Activated CD8-positive, alpha-beta memory T cell treated with anti-CD3 and anti-CD28 coated beads for 24 hours (primary cell): ENCODE results near the gene TUT1.
A peak's percentile ranks its signal among the peaks of the same experiment; 100 is the strongest.
"Not testable (repeated sequence)": the region's sequence is repeated elsewhere in the genome, so short reads cannot be mapped to it uniquely, and the experiment has no call there.

Experiments used
- DNase-seq: peaks from one replicate; pipeline ENCODE4 v3.0.0-alpha.2; 2020

The TUT1 gene

GRCh38 chr11:62603776-62604299 is 12.5 kb upstream of the TUT1 start:
- no peak for DNase-seq

GRCh38 chr11:62603072-62603408 is 11.7 kb upstream of the TUT1 start:
- DNase-seq, result no peak

GRCh38 chr11:62602141-62603071 is 11.1 kb upstream of the TUT1 start:
- DNase-seq, result no peak

DNA sequence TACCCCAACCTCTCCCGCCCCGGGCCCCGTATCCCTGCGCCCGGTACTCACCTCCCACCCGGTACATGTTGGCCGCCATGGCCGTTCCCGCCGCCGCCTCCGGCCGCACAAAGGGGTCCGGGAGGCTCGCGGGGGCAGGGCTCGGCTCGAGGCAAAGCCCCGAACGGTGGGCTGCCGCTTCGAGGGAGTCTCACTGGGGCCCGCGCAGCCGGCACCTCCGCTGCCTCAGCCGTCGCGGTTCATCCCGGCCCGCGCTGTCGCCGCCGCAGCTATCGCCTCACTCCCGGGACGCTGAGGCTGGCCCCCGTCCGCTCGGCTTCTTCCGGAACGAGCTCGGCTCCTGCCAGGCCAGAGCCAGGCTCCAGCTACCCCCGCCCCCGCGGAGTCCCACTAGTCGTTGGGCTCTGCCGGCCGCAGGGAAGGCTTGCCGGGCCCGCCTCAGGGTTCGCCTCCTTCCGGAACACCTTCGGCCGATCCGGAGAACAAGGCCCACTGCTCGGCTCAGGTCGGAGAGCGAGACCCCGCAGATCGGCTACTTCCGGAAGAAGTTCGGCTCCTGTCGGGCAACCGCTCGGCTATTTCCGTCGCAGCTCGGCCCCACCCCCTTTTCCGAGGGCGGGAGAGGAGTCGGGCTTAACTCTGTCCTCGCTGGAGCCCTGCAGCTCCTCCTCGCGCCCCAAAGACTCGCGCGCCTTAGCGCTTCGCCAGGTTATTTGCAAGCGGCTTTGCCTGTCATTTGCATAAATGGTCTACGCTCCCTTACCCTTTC is 10.2 kb upstream of the TUT1 start, which contains the start of gene MTA2:
TSS of gene MTA2 (minus strand) at position 494 of the 769 bp plus-strand sequence. CDS start at position 79, 415 bp downstream.
- peak; percentile 100 for DNase-seq

DNA sequence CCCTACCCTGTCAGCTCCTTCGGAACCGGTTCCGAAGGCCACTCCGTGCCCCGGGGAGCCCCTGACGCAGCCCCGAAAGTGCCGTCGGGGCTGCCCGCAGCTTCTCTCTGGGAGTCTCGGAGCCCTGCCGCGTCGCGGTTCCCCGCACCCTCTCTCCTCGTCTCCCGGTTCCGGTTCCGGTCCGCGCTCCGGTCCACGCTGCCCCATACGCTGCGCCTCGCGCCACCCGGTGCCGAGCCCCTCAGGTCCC is 9.7 kb upstream of the TUT1 start:
- no peak for DNase-seq

DNA sequence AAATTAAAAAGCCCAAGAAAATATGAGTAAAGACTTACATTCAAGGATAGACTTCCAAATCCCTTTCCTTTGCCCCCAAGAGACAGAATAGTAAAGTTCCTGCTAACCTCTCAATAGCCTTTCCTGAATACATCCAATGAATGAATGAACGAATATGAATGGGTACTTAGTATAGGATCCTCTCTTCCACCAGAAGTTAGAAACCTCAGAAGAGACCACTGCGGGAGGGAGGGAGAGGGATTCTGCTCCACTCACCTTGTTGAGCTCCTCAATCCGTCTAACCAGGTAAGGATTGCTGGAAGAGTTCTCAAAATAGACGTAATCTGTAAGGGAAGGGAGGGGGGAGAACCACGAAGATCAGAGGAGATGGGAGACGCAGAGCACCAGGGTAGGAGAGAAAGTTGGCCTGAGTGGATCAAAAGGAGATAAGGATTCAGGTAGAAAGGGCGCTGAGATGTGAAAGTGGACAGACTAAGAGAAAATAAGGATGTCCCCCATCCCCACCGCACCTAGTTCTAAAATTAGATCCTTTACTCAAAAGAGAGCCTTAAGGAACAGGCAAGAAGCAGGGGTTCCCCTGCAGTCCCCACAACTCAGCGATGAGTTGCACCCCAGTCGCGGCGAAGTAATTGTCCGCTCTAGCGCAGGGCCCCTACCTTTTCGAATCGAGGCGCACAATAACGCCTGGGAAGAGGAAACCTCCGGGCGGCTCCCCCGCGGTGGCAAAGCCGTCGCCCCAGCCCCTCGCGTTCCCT is 9.2 kb upstream of the TUT1 start:
- DNase-seq, result no peak

DNA sequence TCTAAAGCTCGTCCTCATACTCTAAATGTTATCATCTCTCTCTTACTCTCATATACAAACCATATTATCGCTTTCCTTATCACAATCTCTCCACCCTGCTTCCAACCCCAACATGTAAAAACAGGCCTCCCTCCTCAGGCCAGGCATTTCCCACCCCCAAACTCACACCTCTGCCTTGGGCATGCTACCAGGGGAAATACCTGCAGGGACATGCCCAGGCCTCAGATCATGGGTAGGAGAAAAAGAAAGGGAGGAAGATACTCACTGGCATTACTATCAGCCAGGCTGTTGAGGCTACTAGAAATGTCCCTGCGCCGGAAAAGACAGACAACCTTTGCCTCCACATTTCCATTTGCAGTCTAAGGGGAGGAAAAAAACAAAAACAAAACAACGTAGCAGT is 8.6 kb upstream of the TUT1 start:
- no peak for DNase-seq

DNA sequence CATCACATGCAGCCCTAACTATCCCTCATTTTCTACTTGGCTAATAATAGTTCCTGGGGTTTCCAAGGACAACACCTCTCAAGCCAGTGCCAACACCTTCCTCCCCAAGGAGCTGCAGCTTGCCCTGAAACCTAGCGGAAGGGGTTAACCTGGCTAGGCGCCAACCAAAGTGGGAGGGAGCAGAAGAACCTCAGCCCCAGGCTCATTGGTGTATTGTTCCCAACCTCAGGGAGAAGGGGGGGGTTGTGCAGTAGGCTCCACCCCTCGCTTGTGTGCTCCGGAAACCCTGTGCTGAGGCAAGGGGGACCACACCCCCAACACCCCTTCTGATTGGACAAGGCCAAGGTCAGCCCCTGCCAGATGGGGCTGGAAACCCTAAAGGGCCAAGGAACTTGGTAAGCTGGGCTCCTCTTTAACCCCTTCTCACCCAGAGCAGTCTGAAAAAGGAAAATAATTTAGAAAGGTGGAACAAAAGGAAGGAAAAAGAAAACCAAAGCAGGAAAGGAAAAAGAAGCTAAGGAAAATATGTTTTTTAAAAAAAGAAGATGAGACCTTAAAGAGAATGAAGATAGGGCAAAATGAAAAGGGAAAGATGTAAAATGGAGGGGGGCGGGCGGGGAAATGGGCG is 7.9 kb upstream of the TUT1 start:
- peak; percentile 94 for DNase-seq

- no peak for DNase-seq
Measured at GRCh38 chr11:62595124-62595523, 3.8 kb upstream of the TUT1 start.

DNA sequence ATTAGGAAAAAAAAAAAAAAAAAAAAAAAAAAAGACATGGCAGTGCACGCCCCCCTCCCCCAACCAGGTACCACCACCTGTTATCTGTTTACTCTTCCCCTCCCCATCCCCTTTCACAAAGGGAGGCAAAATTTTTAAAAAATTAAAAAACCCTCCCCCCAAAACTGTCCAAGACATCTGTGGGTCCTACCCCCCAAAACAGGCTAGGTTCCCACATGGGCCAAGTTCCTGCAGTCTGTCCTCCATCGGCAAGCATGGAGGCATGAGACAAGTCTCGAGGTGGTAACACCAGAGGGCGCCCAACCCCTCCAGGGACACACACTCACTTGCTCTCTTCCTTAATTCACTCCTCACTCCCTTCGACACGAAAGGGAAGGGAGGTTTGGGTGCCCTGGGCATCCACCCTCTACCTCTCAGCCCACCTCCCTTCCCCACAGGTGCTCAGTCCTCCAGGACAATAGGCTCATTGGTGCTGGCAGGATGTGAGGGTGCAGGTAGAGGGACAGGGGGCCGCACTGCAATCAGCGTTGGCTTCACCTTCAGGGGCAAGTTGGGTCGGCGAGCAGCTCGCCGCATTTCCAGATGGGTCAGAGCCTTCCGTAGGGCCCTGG is 2.2 kb upstream of the TUT1 start:
- DNase-seq, result peak; percentile 86

GRCh38 chr11:62592989-62593421 is 1.7 kb upstream of the TUT1 start:
- DNase-seq, result no peak

DNA sequence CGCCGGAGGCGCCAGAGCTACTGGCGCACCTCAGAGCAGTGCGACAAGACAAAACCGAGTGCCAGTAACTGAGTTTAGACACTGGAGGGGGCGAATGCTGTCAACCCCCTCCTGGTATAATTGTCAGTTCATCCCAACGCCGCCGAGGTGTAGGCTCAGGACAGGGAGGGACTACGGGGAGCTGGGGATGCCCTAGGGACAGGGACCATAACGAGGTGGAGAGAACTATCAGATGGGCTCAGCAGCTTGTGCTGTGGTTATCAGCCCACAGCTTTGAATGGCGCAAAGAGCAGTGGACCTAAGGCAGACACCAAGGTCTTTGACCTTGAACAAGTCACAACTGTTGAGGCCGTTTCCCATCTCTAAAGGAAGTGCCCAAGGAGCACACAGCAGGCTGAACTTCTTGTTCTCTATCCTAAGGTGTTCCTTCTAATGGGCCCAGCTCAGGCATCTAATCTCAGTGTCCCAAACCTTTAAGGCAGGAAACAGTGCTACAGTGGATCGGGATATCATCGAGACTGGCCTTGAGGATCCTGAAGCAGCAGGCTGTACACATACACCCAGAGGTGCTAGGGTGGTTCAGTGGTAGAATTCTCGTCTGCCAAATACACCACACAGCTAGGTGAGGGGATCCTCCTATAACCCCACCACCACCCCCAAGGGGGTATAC is 958 bp upstream of the TUT1 start:
- DNase-seq, result no peak

GRCh38 chr11:62588966-62589637 is 2.2 kb downstream of the TUT1 start:
- DNase-seq, result no peak

DNA sequence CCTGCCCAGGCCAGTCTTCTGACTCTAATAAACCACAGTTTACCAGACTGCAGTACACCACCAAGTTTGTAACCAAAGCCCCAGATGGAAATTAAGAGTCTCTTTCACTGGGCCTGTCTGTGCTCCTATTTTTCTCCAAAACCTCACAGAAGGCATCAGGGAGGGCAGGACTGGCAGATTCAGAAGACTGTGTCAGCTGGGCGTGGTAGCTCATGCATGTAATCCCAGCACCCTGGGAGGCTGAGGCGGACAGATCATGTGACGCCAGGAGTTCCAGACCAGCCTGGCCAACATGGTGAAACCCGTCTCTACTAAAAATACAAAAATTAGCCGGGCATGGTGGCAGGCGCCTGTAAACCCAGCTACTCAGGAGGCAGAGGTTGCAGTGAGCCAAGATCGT is 6.0 kb downstream of the TUT1 start:
- DNase-seq, result not testable (repeated sequence)

DNA sequence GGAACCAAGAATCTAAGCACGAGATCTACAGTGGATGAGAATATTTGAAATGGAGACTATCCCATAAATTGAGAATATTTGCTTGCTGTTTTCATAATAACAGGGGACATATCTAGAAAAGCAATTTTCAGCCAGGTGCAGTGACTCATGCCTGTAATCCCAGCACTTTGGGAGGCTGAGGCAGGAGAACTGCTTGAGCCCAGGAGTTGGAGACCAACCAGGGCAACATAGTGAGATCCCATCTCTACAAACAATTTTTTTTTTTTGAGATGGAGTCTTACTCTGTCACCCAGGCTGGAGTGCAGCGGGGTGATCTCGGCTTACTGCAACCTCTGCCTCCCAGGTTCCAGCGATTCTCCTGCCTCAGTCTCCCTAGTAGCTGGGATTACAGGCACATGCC is 9.6 kb downstream of the TUT1 start:
- DNase-seq, result not testable (repeated sequence)

DNA sequence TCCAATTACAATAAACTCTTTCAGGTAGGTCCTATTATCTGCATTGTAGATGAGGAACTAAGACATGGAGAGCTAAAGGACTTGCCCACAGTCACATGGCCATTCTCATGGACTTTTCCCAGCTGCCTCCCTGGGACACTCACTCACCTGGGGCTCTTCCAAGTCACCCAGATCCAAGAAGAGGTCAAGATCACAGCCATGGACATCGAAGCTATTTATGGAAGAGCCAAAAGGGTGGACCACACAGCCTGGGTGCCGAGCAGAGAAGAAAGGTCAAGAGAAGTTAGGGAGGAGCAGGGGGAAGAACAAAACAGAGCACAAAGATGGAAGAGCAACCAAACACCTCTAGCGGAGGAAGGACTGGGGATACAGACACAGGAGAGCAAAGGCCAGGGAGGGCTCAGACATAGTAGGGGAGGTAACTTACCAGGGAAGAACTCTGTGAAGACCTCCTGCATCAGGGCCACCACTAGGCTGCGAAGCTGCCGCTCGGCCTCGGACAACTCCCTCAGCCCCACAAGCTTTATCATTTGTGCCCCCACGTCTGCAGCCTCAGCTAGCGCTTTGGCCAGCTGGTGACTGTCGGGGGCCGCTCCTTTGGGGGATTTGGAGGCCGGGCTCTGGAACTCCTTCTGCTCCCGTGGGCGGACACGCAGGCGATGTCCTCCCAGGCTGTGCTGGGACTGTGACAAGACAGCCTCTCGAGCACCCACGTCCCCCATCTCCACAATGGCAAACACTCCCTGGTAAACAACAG is 10.2 kb downstream of the TUT1 start:
- DNase-seq, result no peak

DNA sequence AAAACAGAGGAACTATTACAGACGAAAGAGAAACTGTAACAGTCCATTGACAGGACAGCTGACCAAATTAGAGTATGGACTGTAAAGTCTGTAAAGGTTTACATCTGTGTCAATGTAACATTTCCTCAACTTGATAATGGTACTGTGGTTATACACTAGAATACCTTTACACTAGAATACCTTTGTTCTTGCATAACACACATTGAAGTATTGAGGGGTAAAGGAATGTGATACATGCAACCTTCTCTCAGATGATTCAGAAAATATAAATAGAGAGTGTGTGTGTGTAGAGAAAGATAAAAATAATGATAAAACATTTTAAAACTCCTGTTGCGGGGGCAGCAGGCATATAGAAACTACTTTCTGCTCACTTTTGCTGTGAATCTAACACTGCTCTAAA is 12.1 kb downstream of the TUT1 start:
- no peak for DNase-seq

DNA sequence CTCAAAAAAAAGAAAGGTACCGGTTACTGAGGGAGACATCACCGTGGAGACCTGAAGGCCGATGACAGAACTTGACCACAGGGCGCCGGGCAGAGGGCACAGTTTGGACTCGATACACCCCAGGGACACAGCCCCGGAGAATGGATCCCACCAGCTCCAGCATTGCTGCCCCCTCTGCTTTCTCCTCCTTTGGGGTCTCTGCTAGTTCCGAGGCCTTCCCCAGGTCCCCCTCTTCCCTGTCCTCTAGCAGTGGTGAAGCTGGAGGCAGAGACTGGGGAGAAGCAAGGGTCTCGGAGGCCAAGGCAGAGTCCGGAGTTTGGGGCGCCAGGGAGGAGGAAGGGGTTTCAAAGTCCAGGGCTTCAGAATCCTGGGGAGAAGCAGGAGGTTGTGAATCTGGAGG is 12.8 kb downstream of the TUT1 start:
- no peak for DNase-seq

GRCh38 chr11:62577046-62577714 is 14.1 kb downstream of the TUT1 start:
- DNase-seq, result no peak

DNA sequence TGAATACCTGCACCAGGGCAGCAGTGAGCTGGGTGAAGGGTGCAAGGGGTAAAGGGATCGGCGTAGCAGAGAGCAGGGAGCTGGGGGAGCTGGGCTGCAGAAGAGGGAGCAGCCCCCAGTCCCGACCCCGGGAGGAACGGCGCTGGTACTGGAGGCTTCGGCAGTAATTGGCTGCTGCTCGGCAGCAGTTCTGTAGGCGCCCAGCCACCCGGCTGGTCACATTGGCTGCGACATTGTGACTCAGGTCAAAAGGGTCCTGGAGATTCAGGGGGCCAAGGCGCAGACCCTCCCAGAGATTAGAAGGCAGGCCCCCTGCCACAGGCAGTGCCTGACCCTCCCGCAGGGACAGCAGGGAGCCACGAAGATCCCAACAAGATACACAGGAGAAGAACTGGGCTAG is 15.5 kb downstream of the TUT1 start:
- DNase-seq, result no peak
